Measurements from ENCODE around the gene ADCK1. TPM values are rescaled to one million over a fixed set of nuclear protein-coding genes. Genes with fewer than 3 reads are reported as not detected.

The ADCK1 gene
- total RNA-seq, 4 donors from 2014 or later, result 3.5 to 11.0 (median 5.5) TPM

- no peaks in the 10 kb centered on the region for H3K9me3 ChIP-seq
Observed at GRCh38 chr14:77837926-77838325, 38.0 kb downstream of the ADCK1 start.

GRCh38 chr14:77838831-77839511, 39.1 kb downstream of the ADCK1 start:
- H3K4me3 ChIP-seq, result no peak overlapping the region
- intact Hi-C loops (cut with DNase I; ENCODE audit: low total_unique reads), result no loop called here
- in situ Hi-C loops (cut with MboI; ENCODE audit: low sequenced_read_pairs in 4 of 4), result no loop called here
- H3K9me3 ChIP-seq, result no peaks in the 10 kb centered on the region
- no peaks in the 10 kb centered on the region for H3K36me3 ChIP-seq
- H3K4me1 ChIP-seq, result no peaks in the 10 kb centered on the region
- ATAC-seq (no peak), DNase-seq (no peak)
- H3K27me3 ChIP-seq, result no peaks in the 10 kb centered on the region
- H3K27ac ChIP-seq, result no peak overlapping the region
- TF ChIP-seq CTCF (IDR thresholded peaks at IDR 0.05 in 4 of 5, conservative IDR thresholded peaks at IDR 0.05 in 1 of 5) (no peak), POLR2A (IDR thresholded peaks at IDR 0.05) (no peak)

More at GRCh38 chr14:77837926-77838325, 38.0 kb downstream of the ADCK1 start:
- intact Hi-C loops (cut with DNase I; ENCODE audit: low total_unique reads), result no loop called here
- TF ChIP-seq CTCF (IDR thresholded peaks at IDR 0.05 in 4 of 5, conservative IDR thresholded peaks at IDR 0.05 in 1 of 5) (no peak), POLR2A (IDR thresholded peaks at IDR 0.05) (no peak)
- in situ Hi-C loops (cut with MboI; ENCODE audit: low sequenced_read_pairs in 4 of 4), result no loop called here
- Histone ChIP-seq H3K36me3 (no peaks in the 10 kb centered on the region), H3K27me3 (no peaks in the 10 kb centered on the region), H3K4me3 (no peak overlapping the region), H3K4me1 (no peaks in the 10 kb centered on the region), H3K27ac (no peak overlapping the region)
- ATAC-seq, result no peak
- DNase-seq, result no peak

GRCh38 chr14:77843195-77843594, 43.3 kb downstream of the ADCK1 start:
- no peaks in the 10 kb centered on the region for H3K27me3 ChIP-seq
- H3K4me1 ChIP-seq, result no peaks in the 10 kb centered on the region
- no peak for TF ChIP-seq POLR2A (IDR thresholded peaks at IDR 0.05)
- no peak for TF ChIP-seq CTCF (IDR thresholded peaks at IDR 0.05 in 4 of 5, conservative IDR thresholded peaks at IDR 0.05 in 1 of 5)
- no peak overlapping the region for H3K4me3 ChIP-seq
- no peak overlapping the region for H3K27ac ChIP-seq
- H3K36me3 ChIP-seq, result no peaks in the 10 kb centered on the region
- H3K9me3 ChIP-seq, result no peaks in the 10 kb centered on the region
- DNase-seq, result no peak
- intact Hi-C loops (cut with DNase I; ENCODE audit: low total_unique reads), result no loop called here
- no peak for ATAC-seq
- in situ Hi-C loops (cut with MboI; ENCODE audit: low sequenced_read_pairs in 4 of 4), result no loop called here

- DNase-seq (no peak), ATAC-seq (no peak)
- H3K9me3 ChIP-seq, result no peaks in the 10 kb centered on the region
- no peaks in the 10 kb centered on the region for H3K4me1 ChIP-seq
- in situ Hi-C loops (cut with MboI; ENCODE audit: low sequenced_read_pairs in 4 of 4) (no loop called here), intact Hi-C loops (cut with DNase I; ENCODE audit: low total_unique reads) (no loop called here)
- no peaks in the 10 kb centered on the region for H3K36me3 ChIP-seq
- H3K27me3 ChIP-seq, result no peaks in the 10 kb centered on the region
- no peak overlapping the region for H3K27ac ChIP-seq
- TF ChIP-seq POLR2A (IDR thresholded peaks at IDR 0.05) (no peak), CTCF (IDR thresholded peaks at IDR 0.05 in 4 of 5, conservative IDR thresholded peaks at IDR 0.05 in 1 of 5) (no peak)
- no peak overlapping the region for H3K4me3 ChIP-seq
Observed at GRCh38 chr14:77843651-77844050, 43.7 kb downstream of the ADCK1 start.

- Histone ChIP-seq H3K9me3 (no peaks in the 10 kb centered on the region), H3K36me3 (no peaks in the 10 kb centered on the region), H3K27me3 (no peaks in the 10 kb centered on the region), H3K4me3 (no peak overlapping the region), H3K27ac (no peak overlapping the region), H3K4me1 (no peaks in the 10 kb centered on the region)
- intact Hi-C loops (cut with DNase I; ENCODE audit: low total_unique reads), result no loop called here
- ATAC-seq, result no peak
- in situ Hi-C loops (cut with MboI; ENCODE audit: low sequenced_read_pairs in 4 of 4), result no loop called here
- DNase-seq, result no peak
- TF ChIP-seq POLR2A (IDR thresholded peaks at IDR 0.05) (no peak), CTCF (IDR thresholded peaks at IDR 0.05 in 4 of 5, conservative IDR thresholded peaks at IDR 0.05 in 1 of 5) (no peak)
Observed at GRCh38 chr14:77844802-77845201, 44.9 kb downstream of the ADCK1 start.
